Skeletal muscle tissue (tissue), 4 donors: Measurements from ENCODE around the gene RMDN3. TPM values are rescaled to one million over a fixed set of nuclear protein-coding genes. Genes with fewer than 3 reads are reported as not detected.
A peak's percentile ranks its signal among the peaks of the same experiment; 100 is the strongest.

Experiments used
- H3K27ac ChIP-seq: one replicate; pipeline ENCODE4 v1.7.0; 2013; ENCODE audit warnings: mild to moderate bottlenecking, low read depth, low read length, inconsistent platforms
- H3K27me3 ChIP-seq, 3 donors: one replicate each; pipeline ENCODE4 v1.7.0; 2013; ENCODE audit warnings: low read length in 3 of 3; ENCODE audit not compliant: control insufficient read depth in 3 of 3, insufficient read depth in 3 of 3
- H3K36me3 ChIP-seq, 3 donors: one replicate each; pipeline ENCODE4 v1.7.0; 2013; ENCODE audit warnings: low read length in 3 of 3; ENCODE audit not compliant: control insufficient read depth in 3 of 3, insufficient read depth in 3 of 3
- H3K4me1 ChIP-seq, 3 donors: one replicate each; pipeline ENCODE4 v1.7.0; 2013; ENCODE audit warnings: low read length in 3 of 3, mild to moderate bottlenecking in 3 of 3; ENCODE audit not compliant: control insufficient read depth in 3 of 3, insufficient read depth in 3 of 3
- H3K4me3 ChIP-seq, 3 donors: one replicate each; pipeline ENCODE4 v1.7.0; 2013; ENCODE audit warnings: low read length in 3 of 3
- H3K9ac ChIP-seq, 3 donors: one replicate each; pipeline ENCODE4 v1.7.0; 2013; ENCODE audit warnings: low read length in 3 of 3, mild to moderate bottlenecking in 3 of 3, moderate library complexity in 2 of 3, low read depth in 1 of 3
- H3K9me3 ChIP-seq, 3 donors: one replicate each; pipeline ENCODE4 v1.7.0; 2013; ENCODE audit warnings: low read length in 3 of 3; ENCODE audit not compliant: control insufficient read depth in 3 of 3
- total RNA-seq: library from RNA; depleted of rRNA; stranded (reverse); fragments of >200 nt; gene quantifications from one replicate; pipeline ENCODE4 v1.2.3, GENCODE V29; 2014
- donor health status: Osteomylitis.

The RMDN3 gene
- total RNA-seq, 1 donor from 2014 or later = 14.6 TPM

DNA sequence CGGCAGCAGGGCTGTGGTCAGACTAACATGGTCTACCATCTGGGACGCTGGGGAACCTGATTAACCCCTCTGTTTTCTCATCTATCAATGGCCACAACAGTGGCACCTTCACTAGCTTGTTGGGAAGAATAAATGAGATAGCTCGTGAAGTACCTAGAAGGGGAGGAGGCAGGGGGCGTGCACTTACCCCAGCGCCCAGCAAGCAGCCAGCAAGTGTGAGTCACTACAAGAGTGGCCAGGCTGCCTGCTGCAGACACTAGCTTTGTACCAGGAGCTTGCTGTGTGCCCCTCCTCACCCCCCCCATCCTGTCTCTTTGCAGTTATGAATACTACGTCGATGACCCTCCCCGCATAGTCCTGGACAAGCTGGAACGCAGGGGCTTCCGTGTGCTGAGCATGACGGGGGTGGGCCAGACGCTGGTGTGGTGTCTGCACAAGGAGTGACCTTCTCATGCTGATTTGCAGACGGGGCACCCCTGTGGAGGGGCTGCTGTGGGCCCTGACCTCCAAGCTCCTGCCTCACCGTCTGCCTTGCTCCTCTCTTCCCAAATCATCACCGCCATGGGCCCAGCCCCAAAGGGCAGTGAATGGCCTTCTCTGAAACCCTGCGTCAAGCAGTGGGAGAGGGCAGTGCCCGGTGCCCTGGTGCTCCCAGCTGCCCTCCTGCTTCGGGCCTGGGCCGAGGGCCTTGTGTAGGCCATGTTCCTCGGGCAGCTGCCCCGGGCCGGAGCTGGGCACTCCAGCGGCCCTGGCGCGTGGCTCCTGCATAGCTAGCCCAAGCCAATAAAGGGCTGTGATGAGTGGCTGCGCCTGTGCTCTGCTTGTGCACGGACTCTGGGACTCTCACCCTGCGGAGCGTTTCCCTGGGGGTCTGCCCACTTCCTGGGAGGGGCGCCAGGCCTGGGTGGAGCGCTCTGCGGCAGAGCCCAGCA is 12.1 kb upstream of the RMDN3 start:
- peaks cover 24 to 44% (median 29%) of the 10 kb centered on the region in 3 donors for H3K4me1 ChIP-seq
- peaks cover 14 to 25% (median 14%) of the 10 kb centered on the region in 3 donors for H3K36me3 ChIP-seq
- no peak overlapping the region for H3K9ac ChIP-seq
- H3K27me3 ChIP-seq = no peaks in the 10 kb centered on the region
- no peak overlapping the region for H3K4me3 ChIP-seq
- H3K27ac ChIP-seq = no peak overlapping the region
- no peaks in the 10 kb centered on the region for H3K9me3 ChIP-seq

DNA sequence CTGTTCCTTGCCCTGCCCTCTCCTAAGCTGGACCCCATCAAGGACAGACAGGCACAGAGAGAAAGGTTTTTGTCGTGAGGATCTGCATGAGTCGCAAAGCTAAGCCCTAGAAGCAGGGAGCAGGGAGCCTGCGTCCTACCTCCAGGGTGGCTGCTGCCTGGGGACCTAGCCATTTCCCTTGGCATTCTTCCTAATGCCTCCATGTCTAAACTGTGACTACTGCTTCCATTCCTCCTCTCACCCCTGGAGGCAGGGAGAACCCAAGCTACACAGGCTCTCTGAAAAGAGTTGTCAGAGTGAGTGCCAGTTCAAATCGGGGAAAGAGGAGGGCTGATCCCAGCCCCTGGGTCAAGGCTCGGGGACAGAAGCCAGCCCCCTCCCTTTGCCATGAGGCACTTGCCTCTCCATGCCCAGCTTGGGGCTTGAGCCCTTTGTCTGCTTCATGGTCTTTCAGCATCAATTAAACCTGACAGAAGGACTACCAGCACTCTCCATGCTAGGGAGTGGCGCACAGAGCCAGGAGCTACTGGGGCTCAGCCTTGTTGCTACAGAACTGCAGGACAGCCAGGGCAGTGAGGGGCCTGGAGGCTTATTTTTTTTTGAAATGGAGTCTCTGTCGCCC is 11.3 kb upstream of the RMDN3 start:
- Histone ChIP-seq H3K4me1 (peaks cover 24 to 44% (median 29%) of the 10 kb centered on the region in 3 donors), H3K27me3 (no peaks in the 10 kb centered on the region), H3K9me3 (no peaks in the 10 kb centered on the region), H3K36me3 (peaks cover 5 to 16% (median 8%) of the 10 kb centered on the region in 3 donors), H3K27ac (no peak overlapping the region), H3K4me3 (no peak overlapping the region), H3K9ac (no peak overlapping the region)

DNA sequence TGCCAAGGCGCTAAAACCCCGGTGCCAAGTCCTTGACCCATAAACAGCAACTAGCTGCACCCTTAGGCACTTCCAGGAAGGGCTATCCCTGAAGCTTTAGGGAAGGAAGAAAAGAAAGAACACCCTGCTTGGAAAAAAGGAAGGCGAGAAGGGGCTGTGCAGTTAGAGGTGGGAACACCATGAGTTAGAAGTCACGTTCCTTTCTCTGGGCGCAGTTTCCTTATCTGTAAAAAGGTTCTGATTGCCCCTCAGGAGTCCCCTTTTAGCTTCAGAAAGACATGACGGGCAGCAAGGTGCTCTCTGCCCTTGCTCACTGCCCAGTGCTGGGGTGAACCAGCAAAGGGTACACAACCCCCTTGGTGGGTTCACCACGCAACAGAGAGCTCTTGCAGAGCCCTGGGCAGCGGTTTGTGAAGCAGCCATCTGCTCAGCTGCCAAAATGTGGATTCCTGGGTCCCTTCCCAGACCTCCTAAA is 9.6 kb upstream of the RMDN3 start:
- Histone ChIP-seq H3K9ac (peak overlapping the region in 2 of 3 donors; percentile 59 to 75), H3K27ac (peak overlapping the region; percentile 30), H3K4me1 (peaks cover 23 to 43% (median 28%) of the 10 kb centered on the region in 3 donors), H3K4me3 (peak overlapping the region; percentile 70 to 77 (median 75)), H3K27me3 (no peaks in the 10 kb centered on the region), H3K9me3 (no peaks in the 10 kb centered on the region), H3K36me3 (peaks cover 3 to 9% (median 5%) of the 10 kb centered on the region in 3 donors)

DNA sequence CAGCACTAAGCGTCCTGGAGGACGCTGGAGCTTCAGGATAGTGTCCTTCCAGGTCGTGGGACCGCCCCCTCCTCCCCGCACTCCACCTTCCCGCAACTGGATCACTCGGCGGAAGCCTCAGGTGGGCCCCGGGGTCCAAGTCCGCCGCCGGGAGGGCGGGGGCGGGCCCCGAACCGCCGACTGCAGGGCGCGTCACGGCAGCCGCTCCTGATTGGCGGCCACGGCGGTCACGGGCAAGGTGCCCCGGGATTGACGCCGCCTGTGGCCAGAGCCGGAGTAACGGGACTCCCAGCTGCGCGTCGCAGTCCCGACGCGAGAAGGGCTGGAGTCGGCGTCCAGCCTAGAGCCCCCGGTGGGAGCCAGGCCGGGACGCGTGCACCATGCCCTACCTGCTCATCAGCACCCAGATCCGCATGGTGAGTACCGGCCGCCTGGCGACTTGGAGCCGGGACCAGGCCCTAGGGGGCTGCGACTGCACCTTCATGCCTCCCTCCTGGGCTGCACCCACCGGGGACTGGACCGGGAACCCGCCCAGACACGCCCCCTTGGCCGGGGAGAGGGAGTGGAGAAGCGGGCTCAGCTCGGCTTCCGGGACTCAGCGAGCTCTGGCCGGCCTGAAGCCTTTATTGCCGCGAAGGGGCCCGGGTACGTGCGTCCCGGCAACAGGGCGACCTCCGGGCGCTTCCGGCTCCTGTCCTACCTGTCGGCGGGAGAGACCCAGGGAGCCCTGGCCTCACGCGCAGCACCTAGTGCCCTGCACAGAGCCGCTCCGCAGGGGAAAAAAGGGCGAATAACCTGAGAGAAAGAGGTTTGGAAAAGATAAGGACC is 9.0 kb upstream of the RMDN3 start, which contains the start of gene GCHFR:
GCHFR (plus strand) TSS at position 268 of the 828 bp plus-strand sequence; CDS start at position 381, 113 bp downstream.
- Histone ChIP-seq H3K9ac (peak within 1 kb of the TSS in 2 of 3 donors; percentile 59 to 75), H3K27me3 (no peaks in the 10 kb centered on the region)

DNA sequence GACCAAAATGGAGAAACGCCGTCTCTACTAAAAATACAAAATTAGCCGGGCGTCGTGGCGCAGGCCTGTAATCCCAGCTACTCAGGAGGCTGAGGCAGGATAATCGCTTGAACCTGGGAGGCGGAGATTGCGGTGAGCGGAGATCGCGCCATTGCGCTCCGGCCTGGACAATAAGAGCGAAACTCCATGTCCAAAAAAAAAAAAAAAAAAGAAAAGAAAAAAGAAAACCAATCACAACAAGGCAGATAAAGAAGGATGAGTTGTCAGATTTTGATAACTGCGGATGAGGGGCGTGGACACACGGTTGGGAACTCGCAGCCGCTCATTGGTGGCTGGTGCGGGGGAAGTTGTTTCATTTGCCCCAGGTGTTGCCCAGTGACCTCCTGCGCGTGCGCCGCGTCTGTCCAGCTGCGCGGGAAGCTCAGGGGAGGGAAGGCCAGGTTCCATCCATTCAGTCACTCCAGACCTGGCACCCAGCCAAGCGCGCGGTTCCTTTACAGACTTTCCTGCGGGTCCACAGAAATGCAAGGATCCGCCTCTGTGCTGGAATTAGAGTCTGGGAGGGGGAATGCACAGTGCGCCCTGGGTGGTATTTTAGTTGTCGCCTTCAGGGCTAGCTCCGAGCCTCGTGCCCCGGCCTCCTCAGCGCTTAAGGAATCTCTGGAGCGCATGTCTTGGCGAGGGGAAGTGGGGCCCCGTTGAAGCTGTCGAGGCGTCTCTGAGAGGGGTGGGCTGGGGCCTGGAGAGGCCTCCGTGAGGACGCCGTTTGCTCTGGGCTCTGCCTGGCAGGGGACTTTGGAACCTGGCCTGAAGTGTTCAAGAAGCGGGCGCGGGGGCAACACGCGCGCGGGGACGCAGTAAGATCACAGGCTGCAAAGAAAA is 8.1 kb upstream of the RMDN3 start:
- no peaks in the 10 kb centered on the region for H3K27me3 ChIP-seq

More for the DNA sequence above, 9.0 kb upstream of the RMDN3 start, which contains the start of gene GCHFR:
- peaks cover 22 to 38% (median 27%) of the 10 kb centered on the region in 3 donors for H3K4me1 ChIP-seq
- peaks cover 3 to 9% (median 5%) of the 10 kb centered on the region in 3 donors for H3K36me3 ChIP-seq
- H3K27ac ChIP-seq = peak within 1 kb of the TSS; percentile 30
- H3K4me3 ChIP-seq = peak within 1 kb of the TSS; percentile 70 to 77 (median 75)
- no peaks in the 10 kb centered on the region for H3K9me3 ChIP-seq

DNA sequence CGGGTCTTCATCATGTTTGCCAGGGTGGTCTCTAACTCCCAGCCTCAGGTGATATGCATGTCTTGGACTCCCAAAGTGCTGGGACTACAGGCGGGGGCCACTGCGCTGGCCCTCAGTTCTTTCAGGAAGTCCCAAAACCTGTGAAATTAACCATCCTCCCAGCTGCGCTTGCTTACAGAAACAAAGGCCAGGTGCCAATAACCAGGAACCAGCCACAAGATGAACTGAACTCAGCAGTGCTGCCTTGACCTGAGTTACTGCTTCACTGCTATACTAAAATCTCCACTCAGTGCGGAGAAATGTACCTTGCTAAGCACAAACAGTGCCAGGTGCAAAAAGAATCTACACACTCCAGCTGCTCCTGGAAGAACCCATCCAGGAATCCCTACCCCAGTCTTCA is 4.9 kb upstream of the RMDN3 start:
- Histone ChIP-seq H3K27me3 (no peaks in the 10 kb centered on the region), H3K9ac (no peak overlapping the region), H3K4me1 (peaks cover 19 to 27% (median 20%) of the 10 kb centered on the region in 3 donors), H3K36me3 (no peaks in the 10 kb centered on the region), H3K9me3 (no peaks in the 10 kb centered on the region), H3K27ac (no peak overlapping the region), H3K4me3 (no peak overlapping the region)

More for the DNA sequence above, 8.1 kb upstream of the RMDN3 start:
- Histone ChIP-seq H3K27ac (peak overlapping the region; percentile 30), H3K4me3 (peak overlapping the region; percentile 66 to 77 (median 75)), H3K9me3 (no peaks in the 10 kb centered on the region), H3K9ac (peak overlapping the region in 2 of 3 donors; percentile 59 to 75), H3K36me3 (peaks cover 0 to 7% (median 3%) of the 10 kb centered on the region in 3 donors), H3K4me1 (peaks cover 22 to 32% (median 25%) of the 10 kb centered on the region in 3 donors)

DNA sequence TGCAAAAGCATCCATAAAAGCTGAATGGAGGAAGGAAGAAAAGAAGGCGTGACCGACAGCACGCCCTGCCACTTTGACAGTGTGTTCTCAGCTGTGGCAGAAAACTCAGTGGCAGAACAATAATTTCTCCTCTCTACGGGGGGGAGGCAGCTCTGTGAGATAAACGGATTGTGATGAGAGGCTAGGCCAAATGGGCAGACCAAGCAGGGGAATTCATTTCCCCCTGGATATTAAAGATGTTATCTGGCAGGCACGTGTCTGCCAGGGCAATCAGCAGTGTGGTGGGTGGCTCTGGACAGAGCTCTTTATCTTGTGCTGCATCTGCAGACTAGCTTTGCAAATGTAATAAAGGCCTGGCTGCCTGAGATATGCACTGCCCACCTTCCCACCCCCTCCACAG is 1.9 kb upstream of the RMDN3 start:
- H3K9me3 ChIP-seq = no peaks in the 10 kb centered on the region
- no peak overlapping the region for H3K27ac ChIP-seq
- H3K9ac ChIP-seq = no peak overlapping the region
- no peaks in the 10 kb centered on the region for H3K27me3 ChIP-seq
- H3K36me3 ChIP-seq = peaks cover 3 to 4% (median 3%) of the 10 kb centered on the region in 3 donors
- H3K4me3 ChIP-seq = no peak overlapping the region
- peaks cover 5 to 12% (median 9%) of the 10 kb centered on the region in 3 donors for H3K4me1 ChIP-seq

DNA sequence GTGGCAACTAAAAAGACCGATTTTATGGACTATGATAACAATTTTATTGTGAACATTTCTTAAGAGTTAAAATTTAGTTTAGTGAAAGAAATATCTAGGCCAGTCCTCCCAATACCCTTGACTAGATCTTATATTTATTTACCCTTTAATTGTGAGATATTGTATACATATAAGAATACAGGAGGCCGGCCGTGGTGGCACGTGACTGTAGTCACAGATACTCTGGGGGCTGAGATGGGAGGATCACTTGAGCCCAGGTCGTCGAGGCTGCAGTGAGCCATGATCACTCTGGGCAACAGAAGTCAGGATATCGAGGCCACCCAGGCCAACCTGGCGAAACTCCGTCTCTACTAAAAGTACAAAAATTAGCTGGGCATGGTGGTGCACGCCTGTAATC is 756 bp upstream of the RMDN3 start:
- Histone ChIP-seq H3K36me3 (peaks cover 14 to 15% (median 14%) of the 10 kb centered on the region in 3 donors), H3K4me1 (peaks cover 5 to 13% (median 9%) of the 10 kb centered on the region in 3 donors), H3K9me3 (no peaks in the 10 kb centered on the region), H3K27ac (peak overlapping the region; percentile 88), H3K9ac (peak overlapping the region; percentile 93 to 97 (median 95)), H3K27me3 (no peaks in the 10 kb centered on the region), H3K4me3 (peak overlapping the region; percentile 94 to 97 (median 96))
